22Rv1 (cell line): ENCODE measurements around the gene ASB11.

ENCODE experiments used
- ZFX ChIP-seq: fragments of 450-650 bp; IDR thresholded peaks from 2 replicates; pipeline ENCODE4 v1.6.1; 2017; ENCODE audit warnings: antibody characterized with exemption, borderline replicate concordance
- TF ChIP-seq, protein P1 (sequence below): fragments of 450-650 bp; IDR thresholded peaks from 2 replicates; pipeline ENCODE4 v1.5.1; 2017; ENCODE audit warnings: mild to moderate bottlenecking

DNA sequence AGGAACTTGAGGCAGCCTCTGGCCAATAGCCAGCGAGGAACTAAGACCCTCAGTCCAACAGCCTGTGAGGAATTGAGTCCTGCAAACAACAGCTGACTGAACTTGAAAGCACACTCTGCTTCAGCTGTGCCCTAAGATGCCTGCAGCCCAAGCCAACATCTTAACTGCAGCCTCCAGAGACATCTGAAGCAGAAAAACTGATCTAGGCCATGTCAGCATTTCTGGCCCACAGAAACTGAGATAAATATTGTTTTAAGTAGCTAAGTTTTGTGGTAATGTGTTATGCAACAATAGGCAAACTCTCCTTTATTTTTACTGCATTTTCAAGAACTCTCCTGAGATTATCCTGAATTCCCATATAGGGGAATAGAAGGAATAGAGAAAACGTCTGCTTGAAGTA is 44.3 kb upstream of the ASB11 start:
- TF ChIP-seq, protein P1, sequence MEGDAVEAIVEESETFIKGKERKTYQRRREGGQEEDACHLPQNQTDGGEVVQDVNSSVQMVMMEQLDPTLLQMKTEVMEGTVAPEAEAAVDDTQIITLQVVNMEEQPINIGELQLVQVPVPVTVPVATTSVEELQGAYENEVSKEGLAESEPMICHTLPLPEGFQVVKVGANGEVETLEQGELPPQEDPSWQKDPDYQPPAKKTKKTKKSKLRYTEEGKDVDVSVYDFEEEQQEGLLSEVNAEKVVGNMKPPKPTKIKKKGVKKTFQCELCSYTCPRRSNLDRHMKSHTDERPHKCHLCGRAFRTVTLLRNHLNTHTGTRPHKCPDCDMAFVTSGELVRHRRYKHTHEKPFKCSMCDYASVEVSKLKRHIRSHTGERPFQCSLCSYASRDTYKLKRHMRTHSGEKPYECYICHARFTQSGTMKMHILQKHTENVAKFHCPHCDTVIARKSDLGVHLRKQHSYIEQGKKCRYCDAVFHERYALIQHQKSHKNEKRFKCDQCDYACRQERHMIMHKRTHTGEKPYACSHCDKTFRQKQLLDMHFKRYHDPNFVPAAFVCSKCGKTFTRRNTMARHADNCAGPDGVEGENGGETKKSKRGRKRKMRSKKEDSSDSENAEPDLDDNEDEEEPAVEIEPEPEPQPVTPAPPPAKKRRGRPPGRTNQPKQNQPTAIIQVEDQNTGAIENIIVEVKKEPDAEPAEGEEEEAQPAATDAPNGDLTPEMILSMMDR, result no peak
- TF ChIP-seq ZFX, result no peak
